Measurements from ENCODE around the gene CBLB.

The CBLB gene

GRCh38 chr3:105847865-105848264, 20.9 kb downstream of the CBLB start:
- DNase-seq, result no peak

DNA sequence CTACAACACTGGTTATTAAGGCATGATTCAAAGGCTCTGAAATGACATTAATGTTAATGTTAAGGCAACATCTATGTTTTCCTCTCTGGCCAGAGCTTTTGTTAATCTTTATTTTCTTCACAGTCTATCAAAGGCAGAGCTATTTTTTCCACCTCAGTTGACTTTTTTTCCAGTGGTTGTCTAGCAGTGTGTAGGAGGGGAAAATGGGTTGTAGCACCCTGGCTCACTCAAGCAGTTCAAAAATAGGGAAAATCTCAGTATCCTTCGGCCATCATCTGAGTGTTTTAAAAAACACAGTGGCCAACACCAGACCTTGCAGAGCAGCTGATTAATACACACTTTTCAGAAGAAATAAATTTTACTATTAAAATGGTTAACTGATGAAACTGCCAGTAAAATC, 21.4 kb downstream of the CBLB start:
- DNase-seq, result no peak

DNA sequence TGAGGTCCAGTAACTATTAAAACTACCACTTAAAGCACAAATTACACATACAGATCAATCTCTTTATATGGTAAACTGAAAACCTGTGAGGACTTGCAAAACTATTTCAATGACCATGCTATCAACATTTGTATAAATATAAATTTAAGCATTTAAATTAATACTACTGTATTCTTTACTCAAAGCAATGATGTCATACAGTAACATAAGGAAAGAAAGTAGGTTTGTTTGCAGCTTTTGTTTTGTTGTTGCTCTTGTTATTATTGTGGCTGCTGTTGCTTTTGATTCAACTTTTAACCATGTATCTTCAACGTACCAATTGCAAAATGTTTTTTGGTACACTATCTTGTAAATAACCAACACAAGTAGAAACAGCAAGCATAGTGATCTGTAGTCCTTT, 22.0 kb downstream of the CBLB start:
- DNase-seq, result no peak

GRCh38 chr3:105845488-105845887, 23.3 kb downstream of the CBLB start:
- no peak for DNase-seq

DNA sequence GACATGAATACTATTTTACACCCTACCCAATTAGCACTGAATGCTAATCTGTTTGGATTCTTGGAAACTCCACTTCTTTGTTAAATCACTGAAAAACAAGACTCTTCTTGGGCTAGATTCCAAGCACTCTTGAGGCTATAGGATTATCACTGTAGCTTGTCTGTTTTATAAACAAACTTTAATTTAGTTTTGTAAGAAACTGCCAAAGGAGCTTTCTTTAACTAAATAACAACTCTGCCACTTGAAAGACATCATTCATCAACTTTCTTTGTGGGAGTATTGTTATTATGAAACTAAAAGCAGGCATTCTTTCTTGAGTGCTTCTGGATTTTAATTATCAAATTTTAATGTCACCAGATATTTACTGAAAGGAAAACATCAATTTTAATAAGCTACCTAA, 24.1 kb downstream of the CBLB start:
- no peak for DNase-seq

DNA sequence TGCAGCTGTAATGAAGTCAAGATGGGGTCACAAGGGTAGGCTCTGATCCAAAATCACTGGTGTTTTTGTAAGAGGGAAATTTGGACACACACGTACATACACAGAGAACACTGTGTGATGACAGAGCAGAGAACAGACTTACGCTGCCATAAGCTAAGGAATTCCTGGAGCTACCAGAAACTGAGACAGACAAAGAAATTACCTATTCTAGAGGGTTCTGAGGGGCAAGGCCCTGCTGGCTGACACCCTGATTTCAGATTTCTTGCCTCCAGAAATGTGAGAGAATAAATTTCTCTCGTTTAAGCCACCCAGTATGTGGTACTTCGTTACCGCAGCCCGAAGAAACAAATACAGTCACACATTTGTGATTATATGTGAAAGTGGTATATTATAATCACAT, 24.8 kb downstream of the CBLB start:
- no peak for DNase-seq

GRCh38 chr3:105842943-105843342, 25.9 kb downstream of the CBLB start:
- no peak for DNase-seq

DNA sequence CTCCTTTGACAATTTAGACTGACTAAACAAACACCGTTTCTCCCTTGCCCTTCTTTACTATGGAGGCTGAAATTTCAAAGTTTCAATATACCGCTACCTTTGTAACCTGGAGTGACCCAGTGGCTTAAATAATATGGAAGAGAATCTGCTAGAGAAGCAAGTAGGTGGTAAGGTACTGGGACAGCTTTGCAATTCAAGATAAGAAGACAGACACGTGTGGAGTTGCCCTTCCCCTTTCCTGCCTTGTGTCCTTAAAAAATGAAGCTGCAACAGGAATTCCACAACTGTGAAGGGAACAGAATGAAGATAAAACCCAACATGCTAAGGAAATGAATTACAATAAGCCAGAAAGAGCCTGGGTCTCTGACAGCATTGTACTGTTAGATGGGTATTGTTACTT, 26.4 kb downstream of the CBLB start:
- DNase-seq, result no peak

GRCh38 chr3:105837947-105838346, 30.9 kb downstream of the CBLB start:
- DNase-seq, result no peak

DNA sequence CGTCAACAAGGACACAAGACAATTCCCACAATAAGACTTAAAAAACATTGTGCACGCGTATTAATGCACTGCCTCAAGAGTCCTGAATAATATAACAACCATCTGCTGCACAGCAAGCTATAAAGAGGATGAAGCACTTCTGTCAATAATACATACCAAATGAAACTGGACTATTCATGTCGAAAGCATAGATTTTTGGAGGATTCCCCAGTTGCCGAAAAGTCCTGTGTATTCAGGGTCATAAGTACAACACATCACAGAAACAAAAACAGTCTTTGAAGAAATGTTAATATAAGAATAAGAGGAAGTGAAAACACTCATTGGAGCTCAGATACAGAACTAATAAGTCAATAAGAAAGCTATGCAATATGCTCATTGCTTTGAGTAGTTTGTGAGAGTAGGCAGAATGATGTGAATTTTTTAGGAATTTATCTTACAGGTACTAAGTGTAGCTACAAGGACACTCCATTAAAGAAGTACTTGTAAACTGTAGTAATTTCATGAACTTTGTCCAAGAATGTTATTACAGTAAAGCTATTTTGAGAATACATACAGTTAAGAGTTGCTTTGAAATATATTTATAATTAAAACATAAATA, 31.6 kb downstream of the CBLB start:
- no peak for DNase-seq

DNA sequence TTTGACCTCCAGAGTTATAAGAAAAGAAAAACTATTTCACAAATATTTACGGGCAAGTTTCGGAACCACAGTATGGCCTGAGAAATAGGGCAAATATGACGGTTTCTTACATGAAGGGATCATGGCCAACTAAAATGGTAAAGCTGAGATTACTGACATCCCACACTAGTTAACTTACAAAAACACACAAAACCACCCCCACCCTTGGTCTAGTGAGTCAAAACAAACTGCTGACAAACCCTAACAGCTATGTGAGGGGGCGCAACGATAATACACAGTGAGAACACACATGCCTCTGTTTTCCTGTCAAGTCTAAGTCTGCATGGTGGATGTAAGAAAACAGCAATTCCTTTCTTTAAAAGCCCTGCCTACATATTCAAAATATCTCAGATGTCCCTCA, 32.3 kb downstream of the CBLB start:
- peak in 1 of 56 donors; percentile 13 for DNase-seq

- no peak for DNase-seq
Observed at GRCh38 chr3:105835606-105836005, 33.2 kb downstream of the CBLB start.

DNA sequence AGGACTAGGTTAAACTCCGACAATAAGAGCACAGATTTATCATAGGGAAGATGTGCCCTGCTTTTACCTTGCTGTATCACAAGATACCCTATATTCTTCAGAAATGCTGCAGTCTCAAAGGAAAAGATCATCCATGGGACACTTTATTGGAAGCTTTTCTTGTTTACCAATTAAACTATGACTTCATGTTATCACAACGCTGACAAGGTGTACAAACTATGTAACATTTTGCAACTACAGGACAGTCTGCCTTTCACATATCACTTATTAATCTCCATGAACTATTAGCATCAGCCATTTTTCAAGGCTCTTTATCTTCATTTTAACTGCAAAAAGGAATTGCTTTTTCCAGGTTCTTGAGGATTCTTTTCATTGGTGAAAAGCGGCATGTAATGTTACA, 34.0 kb downstream of the CBLB start:
- no peak for DNase-seq

DNA sequence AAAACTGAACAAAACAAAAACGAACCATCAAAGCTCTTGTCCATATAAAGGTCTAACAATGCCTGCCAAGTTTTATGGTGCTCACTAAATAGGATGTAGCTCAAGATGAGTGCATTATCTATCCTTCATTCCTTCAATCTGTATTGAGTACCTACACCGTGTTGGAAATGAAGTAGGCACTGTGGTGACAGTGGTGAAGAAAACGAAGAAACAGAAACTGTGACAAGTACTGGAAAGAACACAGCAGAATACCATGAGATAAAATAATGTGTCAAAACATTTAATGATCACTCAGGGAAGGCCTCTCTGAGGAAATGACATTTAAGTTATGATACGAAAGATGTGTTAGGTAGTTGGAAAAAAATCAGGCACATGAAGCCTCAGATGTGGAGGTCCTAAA, 36.2 kb downstream of the CBLB start:
- no peak for DNase-seq

DNA sequence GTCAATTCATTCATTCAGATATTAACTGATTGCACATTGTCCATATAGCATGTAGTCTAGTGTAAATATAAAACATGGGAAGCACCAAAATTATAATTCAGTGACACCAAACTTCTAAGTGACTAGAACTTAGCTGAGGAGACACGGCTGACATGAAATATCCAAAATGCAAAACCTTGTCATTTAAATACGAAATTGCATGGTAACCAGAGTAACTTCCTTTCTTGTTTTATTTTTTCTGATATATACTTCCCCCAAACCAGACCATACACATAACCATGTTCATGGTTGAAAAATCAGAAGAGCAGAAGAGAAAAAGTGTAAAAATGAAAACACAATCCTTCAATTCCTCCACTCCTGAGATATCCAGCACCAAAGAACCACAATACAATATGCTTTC, 38.0 kb downstream of the CBLB start:
- DNase-seq, result no peak

- DNase-seq, result no peak
Observed at GRCh38 chr3:105829871-105830622, 38.8 kb downstream of the CBLB start.

GRCh38 chr3:105829229-105829628, 39.6 kb downstream of the CBLB start:
- DNase-seq, result no peak

DNA sequence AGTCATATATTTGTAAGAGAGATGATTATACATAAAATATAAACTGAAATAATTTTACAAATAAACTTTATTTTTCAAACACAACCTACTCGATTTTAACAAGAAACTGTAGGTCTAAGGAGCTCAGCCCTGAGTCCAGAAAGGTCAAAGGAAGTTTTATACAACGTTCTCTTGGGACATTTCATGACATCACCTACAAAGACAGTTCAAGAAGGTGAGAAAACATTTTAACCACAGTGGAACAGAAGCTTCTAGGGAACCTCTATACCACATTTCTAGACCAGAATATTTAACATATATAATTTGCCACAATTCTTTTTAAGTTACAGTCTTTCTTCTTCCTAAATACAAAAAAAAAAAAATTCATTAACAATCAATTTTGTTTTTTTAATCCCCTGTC, 40.1 kb downstream of the CBLB start:
- no peak for DNase-seq

GRCh38 chr3:105827959-105828358, 40.9 kb downstream of the CBLB start:
- DNase-seq, result peak in 2 of 56 donors; percentile 5 to 38

DNA sequence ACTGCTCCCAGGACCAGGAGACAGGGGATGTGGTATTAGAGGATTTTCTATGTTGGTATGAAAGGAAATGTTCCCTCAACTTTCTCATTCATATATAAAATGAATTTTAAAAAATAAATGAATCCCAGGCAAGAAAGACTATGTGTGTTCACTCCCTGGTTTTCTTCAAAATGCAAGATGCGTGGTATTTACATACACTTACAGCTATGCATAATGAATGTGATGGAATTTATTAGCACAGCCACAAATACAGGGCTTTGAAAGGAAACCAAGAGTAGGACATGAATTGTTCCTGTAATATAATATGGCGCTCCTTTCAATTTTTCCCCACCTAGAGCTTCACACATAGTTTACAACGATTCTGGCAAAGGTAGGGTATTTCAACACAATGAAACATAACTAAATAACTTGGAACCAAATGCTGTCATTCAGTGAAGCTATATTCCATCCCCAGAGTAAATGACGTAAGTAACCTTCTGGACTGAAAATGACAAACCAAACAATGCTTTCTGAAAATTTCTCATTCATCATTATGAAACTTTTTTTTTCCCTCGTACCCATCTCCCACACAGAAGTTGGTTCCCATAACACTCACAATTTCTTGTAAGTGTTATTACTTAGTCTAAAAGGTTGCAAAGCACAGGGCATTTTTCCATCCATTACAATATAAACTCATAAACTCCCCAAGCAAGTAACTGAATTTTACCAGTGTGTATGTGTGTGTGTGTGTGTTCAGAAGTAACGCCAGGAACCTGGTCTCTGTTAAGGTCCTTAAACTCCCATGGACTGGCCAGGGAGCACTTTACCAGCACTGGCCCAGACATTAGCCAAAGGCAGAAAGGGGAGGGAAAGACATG, 41.8 kb downstream of the CBLB start:
- no peak for DNase-seq

DNA sequence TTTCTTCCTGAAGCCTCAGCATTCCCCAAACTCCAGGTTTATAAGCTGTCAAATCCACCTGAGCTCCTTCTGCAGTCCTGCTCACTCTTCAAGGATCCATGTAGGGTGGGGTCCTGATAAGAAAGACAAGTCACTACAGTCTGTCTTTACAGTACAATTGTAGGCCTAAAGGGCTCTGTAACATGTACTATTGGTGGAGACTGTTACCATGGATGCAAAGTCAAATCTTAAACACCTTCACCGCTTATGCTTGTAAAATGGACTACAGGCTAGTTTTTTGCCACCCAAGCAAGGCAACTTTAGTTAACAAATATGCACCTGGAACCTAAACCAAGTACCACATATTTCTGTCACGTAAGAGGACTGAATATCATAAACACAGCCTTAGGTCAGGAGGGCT, 44.7 kb downstream of the CBLB start:
- no peak for DNase-seq

GRCh38 chr3:105823149-105823867, 45.5 kb downstream of the CBLB start:
- DNase-seq, result no peak
